GM15510 (cell line): ENCODE data around the gene KTN1.

Experiments used
- POLR2A ChIP-seq: IDR thresholded peaks from 3 replicates; pipeline ENCODE4 v1.6.1; 2011; ENCODE audit warnings: borderline replicate concordance; ENCODE audit not compliant: insufficient read length; ENCODE audit errors: extremely low read depth

KTN1 gene, protein sequence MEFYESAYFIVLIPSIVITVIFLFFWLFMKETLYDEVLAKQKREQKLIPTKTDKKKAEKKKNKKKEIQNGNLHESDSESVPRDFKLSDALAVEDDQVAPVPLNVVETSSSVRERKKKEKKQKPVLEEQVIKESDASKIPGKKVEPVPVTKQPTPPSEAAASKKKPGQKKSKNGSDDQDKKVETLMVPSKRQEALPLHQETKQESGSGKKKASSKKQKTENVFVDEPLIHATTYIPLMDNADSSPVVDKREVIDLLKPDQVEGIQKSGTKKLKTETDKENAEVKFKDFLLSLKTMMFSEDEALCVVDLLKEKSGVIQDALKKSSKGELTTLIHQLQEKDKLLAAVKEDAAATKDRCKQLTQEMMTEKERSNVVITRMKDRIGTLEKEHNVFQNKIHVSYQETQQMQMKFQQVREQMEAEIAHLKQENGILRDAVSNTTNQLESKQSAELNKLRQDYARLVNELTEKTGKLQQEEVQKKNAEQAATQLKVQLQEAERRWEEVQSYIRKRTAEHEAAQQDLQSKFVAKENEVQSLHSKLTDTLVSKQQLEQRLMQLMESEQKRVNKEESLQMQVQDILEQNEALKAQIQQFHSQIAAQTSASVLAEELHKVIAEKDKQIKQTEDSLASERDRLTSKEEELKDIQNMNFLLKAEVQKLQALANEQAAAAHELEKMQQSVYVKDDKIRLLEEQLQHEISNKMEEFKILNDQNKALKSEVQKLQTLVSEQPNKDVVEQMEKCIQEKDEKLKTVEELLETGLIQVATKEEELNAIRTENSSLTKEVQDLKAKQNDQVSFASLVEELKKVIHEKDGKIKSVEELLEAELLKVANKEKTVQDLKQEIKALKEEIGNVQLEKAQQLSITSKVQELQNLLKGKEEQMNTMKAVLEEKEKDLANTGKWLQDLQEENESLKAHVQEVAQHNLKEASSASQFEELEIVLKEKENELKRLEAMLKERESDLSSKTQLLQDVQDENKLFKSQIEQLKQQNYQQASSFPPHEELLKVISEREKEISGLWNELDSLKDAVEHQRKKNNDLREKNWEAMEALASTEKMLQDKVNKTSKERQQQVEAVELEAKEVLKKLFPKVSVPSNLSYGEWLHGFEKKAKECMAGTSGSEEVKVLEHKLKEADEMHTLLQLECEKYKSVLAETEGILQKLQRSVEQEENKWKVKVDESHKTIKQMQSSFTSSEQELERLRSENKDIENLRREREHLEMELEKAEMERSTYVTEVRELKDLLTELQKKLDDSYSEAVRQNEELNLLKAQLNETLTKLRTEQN (N-terminal part only)

DNA sequence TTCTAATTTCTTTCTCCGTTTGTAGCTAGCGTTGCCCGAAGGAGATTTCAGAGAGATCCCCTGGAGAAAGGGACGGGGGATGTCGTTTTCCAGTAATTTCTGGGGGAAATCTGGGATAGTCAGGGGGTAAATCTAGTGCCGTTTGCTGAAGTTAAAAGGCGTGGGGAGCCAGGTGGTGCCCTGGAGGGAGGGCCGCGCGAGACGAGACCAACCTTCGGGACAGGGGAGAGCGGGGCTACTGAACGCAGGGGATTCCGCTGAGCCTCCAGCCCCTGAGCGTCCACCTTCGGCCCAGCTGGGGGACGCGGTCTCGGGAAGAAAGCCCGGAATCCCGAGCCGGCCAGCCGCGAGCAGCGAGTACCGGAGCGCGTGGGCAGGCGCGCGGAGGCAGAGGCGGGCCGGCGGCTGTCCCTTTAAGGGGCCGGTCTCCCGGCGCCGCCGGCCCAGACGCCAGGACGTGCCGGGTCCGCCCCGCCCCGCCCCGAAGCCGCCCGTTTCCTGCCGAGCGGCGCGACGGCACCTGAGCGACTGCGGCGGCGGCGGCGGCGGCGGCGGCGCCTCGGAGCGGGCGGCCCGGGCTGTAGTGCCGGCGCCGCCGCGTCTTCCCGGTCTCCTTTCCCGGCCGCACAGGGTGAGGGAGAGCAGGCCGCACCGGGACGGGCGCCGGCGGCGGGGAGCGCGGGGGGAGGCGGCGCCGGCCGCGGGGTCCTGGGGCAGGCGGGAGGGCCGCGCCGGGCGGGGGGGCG, at the start of gene KTN1:
TSS of gene KTN1 (plus strand) at position 484 of the 746 bp plus-strand sequence. CDS start 31,842 bp downstream, outside the sequence.
- peak; percentile 72 for TF ChIP-seq POLR2A

DNA sequence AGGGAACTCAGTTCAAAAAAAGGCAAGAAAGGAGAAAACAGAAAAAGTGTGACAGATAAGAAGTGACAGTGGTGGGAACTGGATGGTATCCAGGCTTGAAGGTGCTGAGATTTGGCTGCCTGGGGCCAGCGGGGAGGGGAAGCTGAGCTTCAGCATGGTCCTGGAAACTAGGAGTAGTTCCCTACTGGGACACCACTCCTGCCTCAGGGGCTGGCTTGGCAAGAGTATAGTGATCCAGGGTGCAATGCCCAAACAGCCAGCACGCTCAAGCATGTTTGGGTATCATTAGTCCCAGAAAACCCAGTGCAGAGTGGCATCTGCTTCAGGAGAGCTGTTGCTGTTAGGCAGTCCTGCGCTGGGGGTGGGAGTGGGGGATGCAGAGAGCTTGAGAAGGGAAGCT, 49.5 kb upstream of the KTN1 start:
- TF ChIP-seq POLR2A: no peak

DNA sequence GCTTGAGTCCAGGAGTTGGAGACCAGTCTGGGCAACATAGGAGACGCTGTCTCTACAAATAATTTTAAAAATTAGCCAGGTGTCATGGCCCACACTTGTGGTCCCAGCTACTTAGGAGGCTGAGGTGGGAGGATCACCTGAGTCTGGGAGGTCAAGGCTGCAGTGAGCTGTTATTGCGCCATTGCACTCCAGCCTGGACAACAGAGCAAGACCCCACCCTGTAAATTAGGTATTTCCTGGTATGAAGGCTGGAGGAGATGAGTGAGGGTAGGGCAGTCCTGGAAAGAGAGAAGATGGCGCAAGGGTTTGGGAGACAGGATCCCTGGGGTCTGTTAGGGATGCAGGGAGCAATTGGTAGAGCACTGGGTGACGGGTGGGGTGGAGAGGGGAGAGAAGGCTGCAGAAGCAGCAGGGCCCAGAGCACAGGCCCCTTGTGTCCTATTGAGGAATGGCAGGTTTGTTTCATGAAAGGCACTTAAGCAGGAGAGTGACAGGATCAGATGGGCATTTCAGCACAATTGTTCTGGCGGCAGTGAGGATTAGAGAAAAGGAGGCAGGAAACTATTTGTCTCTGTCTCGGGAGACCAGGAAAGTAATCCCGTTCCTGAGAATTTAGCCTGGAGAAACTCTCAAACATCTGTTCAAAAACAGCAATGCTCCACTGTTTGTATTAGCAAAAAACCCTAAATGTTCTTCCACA, 47.2 kb upstream of the KTN1 start:
- no peak for TF ChIP-seq POLR2A

DNA sequence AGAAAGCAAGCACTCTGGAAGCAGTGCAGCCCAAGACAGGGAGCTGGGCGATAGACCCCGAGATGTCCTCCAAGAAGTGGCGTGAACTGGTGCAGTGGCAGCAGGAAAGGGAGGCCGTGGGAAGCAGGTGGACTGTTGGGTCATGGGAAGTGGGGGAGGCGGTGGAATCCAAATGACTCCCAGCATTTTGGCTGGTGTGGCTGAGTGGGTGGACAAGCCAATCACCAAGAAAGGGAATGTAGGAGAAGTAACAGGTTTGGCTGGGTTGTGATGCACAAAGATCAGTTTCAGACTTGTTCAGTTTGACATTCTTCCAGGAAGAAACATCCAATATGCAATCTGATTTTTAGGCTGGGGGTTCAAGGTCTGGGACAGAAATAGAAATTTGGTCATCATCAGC, 46.0 kb upstream of the KTN1 start:
- TF ChIP-seq POLR2A: no peak

DNA sequence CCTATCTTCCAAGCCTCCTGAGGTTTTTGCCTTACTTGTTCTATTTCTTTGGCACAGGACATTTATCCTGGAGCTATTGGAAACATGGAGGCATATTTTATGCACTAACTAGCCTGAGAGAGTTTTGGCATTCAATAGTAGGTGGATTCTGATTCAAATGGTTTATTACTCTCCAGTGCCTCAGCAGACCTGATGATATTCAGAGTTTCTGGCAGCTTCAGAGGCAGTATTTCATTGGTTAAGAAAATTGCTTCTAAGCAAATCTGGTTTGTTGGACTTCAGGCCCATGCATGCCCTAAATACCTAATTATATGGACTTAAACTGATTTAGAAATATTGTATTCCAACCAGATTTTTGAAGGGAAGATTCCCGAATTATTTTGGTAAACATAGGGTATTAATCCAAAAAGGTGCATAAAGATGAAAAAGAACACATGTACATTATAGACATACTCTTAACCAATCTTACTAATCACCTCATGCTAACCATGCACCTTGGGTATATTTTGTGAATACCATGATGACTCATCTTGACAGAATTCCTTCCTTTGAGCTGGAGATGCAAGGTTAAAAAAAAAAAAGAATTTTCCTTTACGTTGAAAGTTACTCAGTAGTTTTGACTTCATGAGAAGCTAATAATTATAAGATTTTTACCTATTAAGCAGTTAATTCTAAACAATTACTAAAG, 44.3 kb upstream of the KTN1 start:
- no peak for TF ChIP-seq POLR2A

DNA sequence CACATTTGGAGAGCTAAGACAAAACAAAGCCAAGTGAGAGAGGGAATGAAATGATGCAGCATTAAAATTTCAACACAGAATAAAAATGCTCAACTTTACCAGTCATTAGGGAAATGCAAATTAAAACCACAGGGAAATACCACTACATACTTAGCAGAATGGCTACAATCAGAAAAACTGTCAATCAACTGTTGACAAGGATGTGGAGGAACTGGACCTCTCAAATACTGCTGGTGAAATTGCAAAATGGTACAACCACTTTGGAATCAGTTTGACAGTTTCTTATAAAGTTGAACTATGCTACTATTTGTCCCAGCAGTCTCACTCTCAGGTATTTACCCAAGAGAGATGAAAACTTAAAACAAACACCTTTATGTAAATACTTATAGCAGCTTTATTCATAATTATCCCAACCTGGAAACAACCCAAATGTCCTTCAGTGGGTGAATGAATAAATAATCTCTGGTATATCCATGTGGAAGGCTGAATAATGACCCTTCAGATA, 43.8 kb upstream of the KTN1 start:
- no peak for TF ChIP-seq POLR2A

DNA sequence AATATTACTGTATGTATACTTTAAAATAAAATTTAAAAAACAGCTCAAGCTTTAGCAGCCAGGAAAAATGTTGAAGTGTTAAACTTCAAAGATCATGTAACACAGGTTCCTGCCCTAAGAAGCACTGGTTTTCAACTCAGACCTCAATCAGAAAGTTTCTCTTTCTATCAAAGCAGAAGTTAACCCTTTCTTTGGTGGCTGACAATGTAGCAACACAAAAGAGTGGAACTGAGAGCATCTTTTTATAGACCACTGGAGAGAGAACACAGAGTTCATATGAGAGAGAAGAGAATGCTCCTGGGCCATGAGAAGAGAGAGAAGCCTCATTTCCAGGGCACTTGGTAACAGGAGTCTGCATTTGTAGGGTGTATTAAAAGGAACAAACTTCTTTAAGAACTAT, 42.2 kb upstream of the KTN1 start:
- TF ChIP-seq POLR2A: no peak

DNA sequence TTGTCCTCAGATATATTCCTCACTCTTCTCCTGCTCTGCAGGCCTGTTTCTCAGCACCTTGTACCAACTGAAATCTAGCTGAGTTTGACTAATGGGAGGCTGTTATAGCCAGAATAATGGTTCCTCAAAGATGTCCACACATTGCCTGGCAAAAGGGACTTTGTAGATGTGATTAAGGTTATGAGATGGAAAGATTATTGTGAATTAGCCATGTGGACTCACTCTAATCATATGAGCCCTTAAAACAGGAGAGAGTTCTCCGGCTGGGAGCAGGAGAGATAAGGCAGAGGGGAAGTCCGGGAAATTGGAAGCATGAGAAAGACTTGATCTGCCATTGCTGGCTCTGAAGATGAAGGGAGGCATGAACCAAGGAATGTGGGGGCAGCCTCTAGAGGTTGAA, 40.0 kb upstream of the KTN1 start:
- TF ChIP-seq POLR2A: no peak

DNA sequence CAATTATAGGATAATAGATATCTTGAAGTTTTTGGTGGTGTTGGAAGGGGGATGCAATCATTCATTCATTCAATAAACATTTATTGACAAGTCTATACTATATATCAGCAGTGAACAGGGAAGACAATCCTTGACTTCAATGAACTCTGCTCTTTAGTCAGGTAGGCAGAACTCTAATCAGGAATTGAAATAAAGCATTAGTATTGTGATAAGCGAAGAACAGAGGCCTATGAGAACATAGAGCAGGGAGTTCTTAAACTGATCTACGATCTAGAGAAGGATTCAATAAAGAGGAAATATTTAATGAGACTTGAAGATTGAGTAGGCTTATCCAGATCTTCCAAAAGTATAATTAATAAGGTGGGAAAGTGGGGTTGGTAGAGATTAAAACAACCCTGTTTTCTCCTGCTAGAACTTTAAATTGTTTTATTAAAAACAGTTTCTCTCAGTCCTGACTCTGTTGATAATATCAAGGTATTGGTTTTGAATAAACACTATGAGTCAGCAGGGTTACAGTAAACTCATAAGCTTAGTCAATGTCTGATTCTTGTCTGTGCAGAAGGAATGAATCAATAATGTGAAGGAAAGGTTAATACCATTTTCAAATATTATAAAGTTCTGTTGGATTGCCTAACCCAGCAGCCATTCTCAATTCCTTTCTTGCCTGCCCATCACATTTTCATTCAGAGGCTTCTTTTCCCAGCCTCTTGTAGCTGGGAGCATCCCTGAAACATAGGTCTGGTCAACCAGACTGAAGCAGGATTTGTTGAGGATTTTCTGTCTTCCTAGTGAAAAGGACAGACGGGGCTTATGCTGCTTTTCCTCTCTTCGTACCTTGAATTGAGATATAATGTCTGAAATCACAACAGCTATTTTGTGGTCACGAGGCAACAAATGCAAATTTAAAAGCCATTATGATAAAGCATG, 38.9 kb upstream of the KTN1 start:
- no peak for TF ChIP-seq POLR2A

DNA sequence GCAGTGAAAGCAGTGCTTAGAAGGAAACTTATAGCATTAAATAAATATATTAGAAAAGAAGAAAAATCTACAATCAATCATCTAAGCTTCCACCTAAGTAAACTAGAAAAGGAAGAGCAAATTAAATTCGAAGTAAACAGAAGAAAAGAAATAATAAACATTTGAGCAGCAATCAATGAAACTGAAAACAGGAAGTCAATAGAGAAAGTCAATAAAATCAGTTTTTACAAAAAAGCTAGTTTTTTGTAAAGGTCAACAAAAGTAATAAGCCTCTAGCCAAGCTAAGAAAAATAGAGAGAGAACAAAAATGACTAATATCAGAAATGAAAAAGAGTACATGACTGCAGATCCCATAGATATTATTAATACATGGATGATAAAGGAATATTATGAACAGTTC, 34.2 kb upstream of the KTN1 start:
- TF ChIP-seq POLR2A: no peak

DNA sequence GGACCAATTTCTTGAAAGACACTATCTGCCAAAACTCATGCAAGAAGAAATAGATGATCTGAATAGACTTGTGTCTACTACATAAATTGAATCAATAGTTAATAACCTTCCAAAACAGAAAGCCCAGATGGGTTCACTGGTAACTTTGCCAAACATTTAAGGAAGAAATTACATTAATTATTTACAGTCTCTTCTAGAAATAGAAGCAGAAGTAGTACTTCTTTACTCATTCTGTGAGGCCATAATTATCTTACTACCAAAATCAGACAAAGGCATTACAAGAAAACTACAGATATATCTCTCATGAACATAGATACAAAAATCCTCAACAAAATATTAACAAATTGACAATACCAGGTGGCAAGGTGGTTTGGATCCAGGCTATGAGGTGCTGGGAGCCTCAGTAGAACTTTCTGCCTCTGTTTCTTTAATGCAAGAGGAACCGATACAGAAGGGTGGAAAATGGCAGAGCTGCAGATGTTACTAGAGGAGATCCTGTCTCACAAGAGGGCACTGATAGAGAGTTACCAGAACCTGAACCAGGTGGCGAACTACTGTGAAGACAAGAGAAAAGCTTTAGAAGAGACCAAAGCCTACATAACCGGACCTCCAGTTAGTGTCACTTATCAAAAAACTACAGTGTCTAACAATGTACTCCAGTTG, 33.7 kb upstream of the KTN1 start:
- no peak for TF ChIP-seq POLR2A

DNA sequence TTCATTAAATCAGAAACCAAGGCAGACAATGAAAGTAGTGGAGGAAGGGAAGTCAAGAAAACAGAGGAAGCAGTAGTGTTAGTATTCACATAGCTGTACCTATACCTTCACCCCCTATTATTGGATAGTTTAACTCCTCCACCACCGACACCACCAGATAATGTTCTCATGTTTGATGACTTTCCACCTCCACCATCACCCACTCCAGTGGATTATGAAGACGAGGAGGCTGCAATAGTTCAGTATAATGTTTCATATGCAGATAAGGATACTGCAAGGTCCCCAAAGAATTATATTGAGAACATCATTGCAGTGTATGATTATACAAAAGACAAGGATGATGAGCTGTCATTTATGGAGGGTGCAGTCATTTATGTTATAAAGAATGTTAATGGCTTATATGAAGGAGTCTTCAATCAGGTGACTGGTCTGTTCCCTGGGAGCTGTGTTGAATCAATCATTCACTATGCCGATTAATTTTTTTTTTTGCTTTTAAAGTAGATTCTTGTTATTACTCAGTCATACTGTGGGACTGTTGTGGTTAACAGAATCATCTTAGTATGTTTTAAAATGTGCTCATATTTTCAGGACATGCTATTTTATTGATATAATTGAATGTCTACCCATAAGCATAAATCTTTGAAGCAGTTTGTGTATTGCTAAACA, 32.2 kb upstream of the KTN1 start:
- no peak for TF ChIP-seq POLR2A
